IMR-90 (cell line): ENCODE measurements around the gene RBMS3.

Experiments used
- BHLHE40 ChIP-seq: fragments of 150-350 bp; IDR thresholded peaks from 2 replicates; pipeline ENCODE4 v1.6.1; 2016; ENCODE audit warnings: mild to moderate bottlenecking, low read depth, low read length
- CEBPB ChIP-seq: IDR thresholded peaks from 2 replicates; pipeline ENCODE4 v1.6.1; 2012; ENCODE audit warnings: low read depth, low read length, improper control_type of control experiment
- CHD1 ChIP-seq: IDR thresholded peaks from 2 replicates; pipeline ENCODE4 v1.6.1; 2012; ENCODE audit warnings: low read depth, low read length, improper control_type of control experiment
- MAFK ChIP-seq: IDR thresholded peaks from 2 replicates; pipeline ENCODE4 v1.6.1; 2012; ENCODE audit warnings: low read depth, low read length, improper control_type of control experiment
- MAZ ChIP-seq: IDR thresholded peaks from 2 replicates; pipeline ENCODE4 v1.6.1; 2012; ENCODE audit warnings: low read depth, mild to moderate bottlenecking, low read length, improper control_type of control experiment, moderate library complexity, borderline replicate concordance
- MXI1 ChIP-seq: IDR thresholded peaks from 2 replicates; pipeline ENCODE4 v1.6.1; 2012; ENCODE audit warnings: low read depth, mild to moderate bottlenecking, low read length, moderate library complexity, borderline replicate concordance
- POLR2A ChIP-seq: IDR thresholded peaks from 2 replicates; pipeline ENCODE4 v1.6.1; 2012; ENCODE audit warnings: mild to moderate bottlenecking, low read depth, low read length
- RAD21 ChIP-seq: IDR thresholded peaks from 2 replicates; pipeline ENCODE4 v1.6.1; 2012; ENCODE audit warnings: low read length, improper control_type of control experiment
- RFX5 ChIP-seq: IDR thresholded peaks from 2 replicates; pipeline ENCODE4 v1.8.0; 2012; ENCODE audit warnings: low read depth, mild to moderate bottlenecking, low read length, moderate library complexity
- SMC3 ChIP-seq: fragments of 150-350 bp; IDR thresholded peaks from 2 replicates; pipeline ENCODE4 v1.6.1; 2016; ENCODE audit warnings: low read depth, mild to moderate bottlenecking, antibody characterized with exemption, low read length, moderate library complexity
- TF ChIP-seq, protein P1 (sequence below): conservative IDR thresholded peaks from 2 replicates; pipeline ENCODE4 v1.5.1; 2012; ENCODE audit warnings: mild to moderate bottlenecking, low read depth, low read length, improper control_type of control experiment
- TF ChIP-seq, protein P2 (sequence below): fragments of 150-350 bp; IDR thresholded peaks from 2 replicates; pipeline ENCODE4 v1.6.1; 2017; ENCODE audit warnings: mild to moderate bottlenecking, antibody characterized with exemption, low read length, low read depth

DNA sequence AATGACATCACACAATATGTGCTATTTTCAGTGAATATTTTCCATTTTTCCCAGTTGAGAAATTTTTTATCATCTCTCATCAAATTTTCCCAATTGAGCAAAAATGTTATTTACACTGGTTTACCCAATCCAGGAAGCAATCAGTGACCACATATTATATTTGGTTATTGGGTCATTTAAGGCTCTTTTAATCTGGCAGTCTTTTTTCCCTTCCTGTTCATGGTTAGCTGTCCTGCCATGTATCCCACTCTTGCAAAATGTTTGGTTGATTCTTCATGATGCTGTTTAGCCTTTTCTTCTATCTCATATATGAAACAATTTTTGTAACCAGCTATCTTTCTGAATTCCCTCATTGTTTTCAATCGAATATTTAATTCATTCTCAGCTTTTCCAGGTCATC is 626.0 kb downstream of the RBMS3 start:
- no peak for TF ChIP-seq POLR2A
- TF ChIP-seq, protein P1, sequence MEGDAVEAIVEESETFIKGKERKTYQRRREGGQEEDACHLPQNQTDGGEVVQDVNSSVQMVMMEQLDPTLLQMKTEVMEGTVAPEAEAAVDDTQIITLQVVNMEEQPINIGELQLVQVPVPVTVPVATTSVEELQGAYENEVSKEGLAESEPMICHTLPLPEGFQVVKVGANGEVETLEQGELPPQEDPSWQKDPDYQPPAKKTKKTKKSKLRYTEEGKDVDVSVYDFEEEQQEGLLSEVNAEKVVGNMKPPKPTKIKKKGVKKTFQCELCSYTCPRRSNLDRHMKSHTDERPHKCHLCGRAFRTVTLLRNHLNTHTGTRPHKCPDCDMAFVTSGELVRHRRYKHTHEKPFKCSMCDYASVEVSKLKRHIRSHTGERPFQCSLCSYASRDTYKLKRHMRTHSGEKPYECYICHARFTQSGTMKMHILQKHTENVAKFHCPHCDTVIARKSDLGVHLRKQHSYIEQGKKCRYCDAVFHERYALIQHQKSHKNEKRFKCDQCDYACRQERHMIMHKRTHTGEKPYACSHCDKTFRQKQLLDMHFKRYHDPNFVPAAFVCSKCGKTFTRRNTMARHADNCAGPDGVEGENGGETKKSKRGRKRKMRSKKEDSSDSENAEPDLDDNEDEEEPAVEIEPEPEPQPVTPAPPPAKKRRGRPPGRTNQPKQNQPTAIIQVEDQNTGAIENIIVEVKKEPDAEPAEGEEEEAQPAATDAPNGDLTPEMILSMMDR, result no peak
- no peak for TF ChIP-seq SMC3
- no peak for TF ChIP-seq BHLHE40
- no peak for TF ChIP-seq RAD21
- no peak for TF ChIP-seq MXI1
- TF ChIP-seq CHD1, result no peak
- no peak for TF ChIP-seq RFX5
- TF ChIP-seq, protein P2, sequence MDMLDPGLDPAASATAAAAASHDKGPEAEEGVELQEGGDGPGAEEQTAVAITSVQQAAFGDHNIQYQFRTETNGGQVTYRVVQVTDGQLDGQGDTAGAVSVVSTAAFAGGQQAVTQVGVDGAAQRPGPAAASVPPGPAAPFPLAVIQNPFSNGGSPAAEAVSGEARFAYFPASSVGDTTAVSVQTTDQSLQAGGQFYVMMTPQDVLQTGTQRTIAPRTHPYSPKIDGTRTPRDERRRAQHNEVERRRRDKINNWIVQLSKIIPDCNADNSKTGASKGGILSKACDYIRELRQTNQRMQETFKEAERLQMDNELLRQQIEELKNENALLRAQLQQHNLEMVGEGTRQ, result no peak
- no peak for TF ChIP-seq MAFK
- TF ChIP-seq CEBPB, result no peak
- no peak for TF ChIP-seq MAZ
